Sigmoid colon (tissue), 7 donors: ENCODE data around the gene OPN3. TPM values are rescaled to one million over a fixed set of nuclear protein-coding genes. Genes with fewer than 3 reads are reported as not detected.

Experiments used
- DNase-seq: peaks from one replicate; pipeline ENCODE4 v3.0.0-alpha.2; 2019
- H3K27ac ChIP-seq, 4 donors: fragments of 200-600 bp; sonication (generic); one replicate each; pipeline ENCODE4 v1.5.1; 2016 to 2019; ENCODE audit warnings: mild to moderate bottlenecking in 1 of 4
- H3K27me3 ChIP-seq, 3 donors: fragments of 200-600 bp; sonication (generic); one replicate each; pipeline ENCODE4 v1.5.1; 2019; ENCODE audit warnings: mild to moderate bottlenecking in 1 of 3
- H3K36me3 ChIP-seq, 4 donors: fragments of 200-600 bp; sonication (generic); one replicate each; pipeline ENCODE4 v1.5.1; 2016 to 2019
- H3K4me1 ChIP-seq, 4 donors: fragments of 200-600 bp; sonication (generic); one replicate each; pipeline ENCODE4 v1.5.1; 2017 to 2019
- H3K4me3 ChIP-seq, 4 donors: fragments of 200-600 bp; sonication (generic); one replicate each; pipeline ENCODE4 v1.5.1; 2017 to 2019; ENCODE audit warnings: mild to moderate bottlenecking in 2 of 4, moderate library complexity in 1 of 4
- H3K9me3 ChIP-seq, 4 donors: fragments of 200-600 bp in 3 of 4; sonication (generic) in 3 of 4; one replicate each; pipeline versions ENCODE4 v1.5.1 to v1.6.1; 2013 to 2019
- EP300 ChIP-seq, 4 donors: sonication (generic); formaldehyde crosslinking; IDR thresholded peaks; one replicate each; pipeline ENCODE4 v1.6.1; 2017; ENCODE audit warnings: antibody characterized with exemption in 4 of 4
- POLR2A ChIP-seq, 2 donors: fragments of 450-650 bp; IDR thresholded peaks; one replicate each; pipeline ENCODE4 v1.6.1; 2016; ENCODE audit warnings: antibody characterized with exemption in 2 of 2, mild to moderate bottlenecking in 2 of 2, moderate library complexity in 2 of 2
- POLR2AphosphoS5 ChIP-seq, 4 donors: sonication (generic); formaldehyde crosslinking; IDR thresholded peaks; one replicate each; pipeline ENCODE4 v1.6.1; 2017; ENCODE audit warnings: antibody characterized with exemption in 4 of 4
- WGBS, 2 donors: extraction: QIAGEN DNeasy Blood & Tissue Kit; methylation state at CpG; one replicate each; pipeline ENCODE4 v1.1.7; 2013; 5-methylcytosine and 5-hydroxymethylcytosine counted together
- intact Hi-C: fragments of 100-400 bp; cut with DNase I; formaldehyde crosslinking; loops from one replicate; pipeline ENCODE4 v1.15.1; 2023
- polyA plus RNA-seq, 3 donors: library from polyadenylated mRNA; stranded (reverse); fragments of 200-250 nt; gene quantifications; one replicate each; pipeline ENCODE4 v1.2.3, GENCODE V29; 2013
- total RNA-seq, 4 donors: library from RNA; depleted of rRNA; stranded (reverse); fragments of >200 nt; gene quantifications; one replicate each; pipeline ENCODE4 v1.1.0, GENCODE V29; 2016
- TF ChIP-seq, protein P1 (sequence below), 4 experiments: fragments of 450-650 bp in 3 of 4; fragments of 200-600 bp in 1 of 4; IDR thresholded peaks; one replicate each; pipeline ENCODE4 v1.5.1; 2016 to 2019; ENCODE audit warnings: antibody characterized with exemption in 4 of 4, mild to moderate bottlenecking in 3 of 4, moderate library complexity in 2 of 4
- donor health status: healthy with polysubstance abuse.
- donor health status: Bipolar disorder and iron deficiency.
- donor health status: healthy.

OPN3 gene
- total and polyA plus RNA-seq, 7 donors = 2.5 to 58.9 (median 12.8) TPM

DNA sequence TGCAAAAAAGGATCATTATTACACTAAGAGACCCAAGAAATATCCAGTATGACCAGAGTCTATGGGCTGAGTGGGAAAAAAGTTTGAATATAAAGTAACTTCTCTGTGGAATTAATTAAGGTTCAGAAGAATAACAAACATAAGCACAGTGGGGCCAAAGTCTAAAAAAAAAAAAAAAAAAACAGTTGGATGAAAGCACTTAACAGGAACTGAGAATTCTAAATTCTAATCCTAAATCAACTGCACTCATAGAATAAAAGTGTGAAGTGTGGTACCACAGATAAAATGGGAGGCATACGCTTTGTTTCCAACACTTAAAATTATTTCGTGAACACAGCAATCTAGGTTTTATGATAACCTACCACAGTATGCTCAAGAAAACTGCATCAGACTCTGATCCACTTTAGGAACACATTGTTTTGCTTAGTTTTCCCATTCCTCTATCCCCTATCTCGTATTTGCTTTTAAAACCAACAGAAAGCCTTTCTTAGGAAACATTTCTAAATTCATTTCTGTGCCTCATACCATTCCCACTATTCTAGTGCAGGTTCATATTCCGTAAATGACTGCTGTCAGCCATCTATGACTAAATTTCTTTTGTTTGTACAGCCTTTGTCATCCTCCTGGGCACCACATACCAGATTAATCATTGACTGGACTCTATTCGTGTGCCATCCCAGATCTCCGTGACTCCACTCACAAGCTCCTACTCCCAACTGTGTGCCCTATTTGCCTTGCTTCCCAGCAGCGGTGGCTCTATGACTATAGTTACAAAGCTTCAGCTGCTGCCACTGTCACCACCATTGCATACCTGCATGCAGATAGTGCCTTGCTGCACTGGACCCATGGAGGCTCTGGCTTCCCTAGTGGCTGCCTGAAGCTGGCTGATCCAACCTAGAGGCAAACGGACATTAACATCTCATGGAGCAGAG lies 24.9 kb downstream of the OPN3 start:
- Histone ChIP-seq H3K9me3 (no peaks in the 10 kb centered on the region), H3K27me3 (no peaks in the 10 kb centered on the region), H3K4me1 (peaks cover 0 to 5% (median 0%) of the 10 kb centered on the region in 4 donors), H3K36me3 (no peaks in the 10 kb centered on the region), H3K27ac (no peak overlapping the region), H3K4me3 (no peak overlapping the region)
- no peak for DNase-seq
- 24 to 74% methylated on average over 8 of the region's 8 CpGs for WGBS, 2 donors
- intact Hi-C loops = no loop called here
- TF ChIP-seq POLR2AphosphoS5 (IDR thresholded peaks at IDR 0.05) (no peak), EP300 (IDR thresholded peaks at IDR 0.05) (no peak), POLR2A (IDR thresholded peaks at IDR 0.05) (no peak)
- TF ChIP-seq, protein P1, sequence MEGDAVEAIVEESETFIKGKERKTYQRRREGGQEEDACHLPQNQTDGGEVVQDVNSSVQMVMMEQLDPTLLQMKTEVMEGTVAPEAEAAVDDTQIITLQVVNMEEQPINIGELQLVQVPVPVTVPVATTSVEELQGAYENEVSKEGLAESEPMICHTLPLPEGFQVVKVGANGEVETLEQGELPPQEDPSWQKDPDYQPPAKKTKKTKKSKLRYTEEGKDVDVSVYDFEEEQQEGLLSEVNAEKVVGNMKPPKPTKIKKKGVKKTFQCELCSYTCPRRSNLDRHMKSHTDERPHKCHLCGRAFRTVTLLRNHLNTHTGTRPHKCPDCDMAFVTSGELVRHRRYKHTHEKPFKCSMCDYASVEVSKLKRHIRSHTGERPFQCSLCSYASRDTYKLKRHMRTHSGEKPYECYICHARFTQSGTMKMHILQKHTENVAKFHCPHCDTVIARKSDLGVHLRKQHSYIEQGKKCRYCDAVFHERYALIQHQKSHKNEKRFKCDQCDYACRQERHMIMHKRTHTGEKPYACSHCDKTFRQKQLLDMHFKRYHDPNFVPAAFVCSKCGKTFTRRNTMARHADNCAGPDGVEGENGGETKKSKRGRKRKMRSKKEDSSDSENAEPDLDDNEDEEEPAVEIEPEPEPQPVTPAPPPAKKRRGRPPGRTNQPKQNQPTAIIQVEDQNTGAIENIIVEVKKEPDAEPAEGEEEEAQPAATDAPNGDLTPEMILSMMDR (IDR thresholded peaks at IDR 0.05) = no peak

DNA sequence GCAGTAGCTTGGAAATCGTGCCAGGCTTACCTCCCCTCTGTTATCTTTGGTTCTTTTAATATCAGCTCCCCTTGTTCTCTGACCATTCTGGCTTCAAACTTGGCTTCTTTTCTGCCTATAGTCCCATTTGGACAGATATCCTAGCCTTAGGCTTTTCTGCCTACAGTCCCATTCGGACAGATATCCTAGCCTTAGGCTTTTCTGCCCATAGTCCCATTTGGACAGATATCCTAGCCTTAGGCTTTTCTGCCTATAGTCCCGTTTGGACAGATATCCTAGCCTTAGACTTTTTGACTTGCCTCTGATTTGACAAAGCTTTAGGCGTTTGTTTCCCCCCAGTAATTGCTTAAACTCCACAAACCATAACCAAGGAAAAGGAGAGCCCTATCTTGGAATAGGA lies 25.6 kb downstream of the OPN3 start:
- H3K4me3 ChIP-seq = no peak overlapping the region
- 72 to 82% methylated on average over 4 of the region's 4 CpGs for WGBS, 2 donors
- intact Hi-C loops = loop anchor here (5.0 kb wide), 1 partner anchor 233 kb away; the partner anchor contains the start of gene EXO1
- H3K27me3 ChIP-seq = no peaks in the 10 kb centered on the region
- no peak for DNase-seq
- no peaks in the 10 kb centered on the region for H3K36me3 ChIP-seq
- H3K4me1 ChIP-seq = peaks cover 0 to 5% (median 0%) of the 10 kb centered on the region in 4 donors
- H3K9me3 ChIP-seq = no peaks in the 10 kb centered on the region
- no peak for TF ChIP-seq EP300 (IDR thresholded peaks at IDR 0.05)
- no peak for TF ChIP-seq POLR2AphosphoS5 (IDR thresholded peaks at IDR 0.05)
- no peak for TF ChIP-seq POLR2A (IDR thresholded peaks at IDR 0.05)
- TF ChIP-seq, protein P1 (IDR thresholded peaks at IDR 0.05) = no peak
- no peak overlapping the region for H3K27ac ChIP-seq

DNA sequence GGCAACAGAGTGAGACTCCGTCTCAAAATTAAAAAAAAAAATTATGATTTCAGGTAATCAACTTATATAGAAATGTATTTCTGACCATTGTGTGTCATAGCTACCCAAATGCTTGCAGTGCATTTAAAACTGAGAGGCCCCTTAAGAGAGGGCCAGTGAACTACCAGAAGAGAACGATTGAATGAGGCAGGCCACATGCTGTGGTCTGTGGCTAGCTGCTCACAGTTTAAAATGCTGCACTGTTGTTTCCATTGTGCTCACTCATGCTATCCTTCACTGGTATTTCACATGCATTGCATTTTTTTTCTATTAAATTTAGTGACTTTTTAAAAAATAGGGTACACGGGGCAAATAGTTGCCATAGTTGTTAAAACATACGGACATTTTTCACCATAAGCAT lies 26.0 kb downstream of the OPN3 start:
- no peak overlapping the region for H3K27ac ChIP-seq
- no peaks in the 10 kb centered on the region for H3K36me3 ChIP-seq
- 88 to 94% methylated on average over 4 of the region's 4 CpGs for WGBS, 2 donors
- intact Hi-C loops = loop anchor here (5.0 kb wide), 1 partner anchor 233 kb away; the partner anchor contains the start of gene EXO1
- H3K9me3 ChIP-seq = no peaks in the 10 kb centered on the region
- TF ChIP-seq POLR2AphosphoS5 (IDR thresholded peaks at IDR 0.05) = no peak
- TF ChIP-seq EP300 (IDR thresholded peaks at IDR 0.05) = no peak
- no peak for TF ChIP-seq POLR2A (IDR thresholded peaks at IDR 0.05)
- TF ChIP-seq, protein P1 (IDR thresholded peaks at IDR 0.05) = no peak
- no peaks in the 10 kb centered on the region for H3K27me3 ChIP-seq
- no peak for DNase-seq
- H3K4me1 ChIP-seq = peaks cover 0 to 5% (median 0%) of the 10 kb centered on the region in 4 donors
- H3K4me3 ChIP-seq = no peak overlapping the region

DNA sequence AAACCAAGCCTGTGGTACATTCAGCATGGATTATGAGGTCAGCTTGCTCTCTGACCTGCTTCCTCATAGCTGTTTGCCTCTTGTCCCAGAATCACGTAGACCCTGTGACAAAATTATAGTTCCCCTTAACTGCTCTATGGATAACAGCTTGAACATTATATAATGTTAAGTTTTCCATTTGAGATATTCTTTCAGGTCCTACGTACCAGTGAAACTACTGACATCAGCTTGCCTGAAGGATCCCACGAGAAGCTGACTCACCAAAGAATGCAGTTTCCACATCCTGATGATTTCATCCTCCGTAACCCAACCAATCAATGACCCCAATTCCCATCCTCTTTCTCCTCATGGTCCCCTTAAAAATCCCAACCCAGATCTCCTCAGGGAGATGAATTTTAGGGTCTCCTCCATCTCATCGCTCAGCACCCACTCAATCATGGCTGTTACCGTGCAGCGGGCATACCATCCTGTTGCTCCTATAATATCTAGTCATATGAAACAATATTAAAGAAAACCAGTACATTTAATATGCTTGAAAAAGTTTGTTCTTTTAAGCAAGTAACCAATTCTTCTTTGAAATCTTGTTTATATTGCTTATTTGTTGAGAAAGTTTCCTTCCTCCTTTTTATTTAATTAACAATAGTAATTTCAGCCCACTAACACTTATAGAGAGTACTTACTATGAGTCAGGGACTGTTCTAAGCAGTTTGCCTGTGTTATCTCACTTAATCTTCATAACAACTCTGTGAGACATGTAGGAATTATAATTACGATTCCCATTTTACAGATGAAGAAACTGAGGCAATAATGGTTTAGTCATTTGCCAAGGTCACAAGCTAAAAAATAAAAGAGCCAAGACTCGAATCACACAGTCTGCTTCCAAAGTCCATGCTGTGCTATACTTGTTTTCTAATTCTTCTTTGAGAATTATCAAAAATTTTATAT lies 27.4 kb downstream of the OPN3 start:
- DNase-seq = no peak
- WGBS, 2 donors = 83 to 84% methylated on average over 9 of the region's 9 CpGs
- intact Hi-C loops = loop anchor here (5.0 kb wide), 1 partner anchor 234 kb away; the partner anchor contains the start of gene EXO1

More for the DNA sequence above, 27.4 kb downstream of the OPN3 start:
- Histone ChIP-seq H3K27me3 (no peaks in the 10 kb centered on the region), H3K27ac (no peak overlapping the region), H3K36me3 (no peaks in the 10 kb centered on the region), H3K4me1 (peaks cover 0 to 5% (median 0%) of the 10 kb centered on the region in 4 donors), H3K9me3 (no peaks in the 10 kb centered on the region), H3K4me3 (no peak overlapping the region)
- TF ChIP-seq, protein P1 (IDR thresholded peaks at IDR 0.05) = no peak
- TF ChIP-seq POLR2A (IDR thresholded peaks at IDR 0.05) = no peak
- no peak for TF ChIP-seq POLR2AphosphoS5 (IDR thresholded peaks at IDR 0.05)
- TF ChIP-seq EP300 (IDR thresholded peaks at IDR 0.05) = no peak
